ENCODE data around the gene CXADR.
"Not testable (repeated sequence)": the region's sequence is repeated elsewhere in the genome, so short reads cannot be mapped to it uniquely, and the experiment has no call there.

The CXADR gene

GRCh38 chr21:17512253-17513213 lies at the start of gene CXADR:
CXADR (plus strand) TSS chr21:17513043; CDS start chr21:17513130, 87 bp downstream.
- FAIRE-seq, result no peak
- DNase-seq (ENCODE audit: low spot score), result no peak

- FAIRE-seq, result peak; percentile 8
These were observed 46.7 kb upstream of the CXADR start for GRCh38 chr21:17466166-17466565.

GRCh38 chr21:17467392-17467791 lies 45.5 kb upstream of the CXADR start:
- DNase-seq (ENCODE audit: low spot score), result no peak
- no peak for FAIRE-seq

More at GRCh38 chr21:17466166-17466565, 46.7 kb upstream of the CXADR start:
- DNase-seq (ENCODE audit: low spot score), result no peak

GRCh38 chr21:17467829-17468228 lies 45.0 kb upstream of the CXADR start:
- no peak for FAIRE-seq

GRCh38 chr21:17468698-17469097 lies 44.1 kb upstream of the CXADR start:
- no peak for DNase-seq (ENCODE audit: low spot score)
- FAIRE-seq, result no peak

More at GRCh38 chr21:17467829-17468228, 45.0 kb upstream of the CXADR start:
- DNase-seq (ENCODE audit: low spot score), result no peak

- no peak for FAIRE-seq
These were observed 43.1 kb upstream of the CXADR start for GRCh38 chr21:17469727-17470126.

GRCh38 chr21:17472182-17472581 lies 40.7 kb upstream of the CXADR start:
- no peak for DNase-seq (ENCODE audit: low spot score)
- FAIRE-seq, result no peak

More at GRCh38 chr21:17469727-17470126, 43.1 kb upstream of the CXADR start:
- no peak for DNase-seq (ENCODE audit: low spot score)

GRCh38 chr21:17472592-17473271 lies 40.1 kb upstream of the CXADR start:
- FAIRE-seq, result no peak
- no peak for DNase-seq (ENCODE audit: low spot score)

- DNase-seq (ENCODE audit: low spot score) (no peak), FAIRE-seq (no peak)
These were observed 36.8 kb upstream of the CXADR start for GRCh38 chr21:17476006-17476405.

- FAIRE-seq; DNase-seq (ENCODE audit: low spot score): not testable (repeated sequence)
These were observed 34.7 kb upstream of the CXADR start for GRCh38 chr21:17478156-17478555.

GRCh38 chr21:17479606-17480005 lies 33.2 kb upstream of the CXADR start:
- no peak for DNase-seq (ENCODE audit: low spot score)
- FAIRE-seq, result no peak

GRCh38 chr21:17482928-17483327 lies 29.9 kb upstream of the CXADR start:
- FAIRE-seq, result no peak
- no peak for DNase-seq (ENCODE audit: low spot score)

- FAIRE-seq, result no peak
- no peak for DNase-seq (ENCODE audit: low spot score)
These were observed 24.2 kb upstream of the CXADR start for GRCh38 chr21:17488620-17489019.

GRCh38 chr21:17489565-17489964 lies 23.3 kb upstream of the CXADR start:
- FAIRE-seq, result peak; percentile 90
- DNase-seq (ENCODE audit: low spot score), result peak; percentile 11

GRCh38 chr21:17491716-17492414 lies 21.0 kb upstream of the CXADR start:
- peak; percentile 78 for DNase-seq (ENCODE audit: low spot score)
- peak; percentile 96 for FAIRE-seq

GRCh38 chr21:17492415-17493168 lies 20.3 kb upstream of the CXADR start:
- no peak for FAIRE-seq

GRCh38 chr21:17494051-17494450 lies 18.8 kb upstream of the CXADR start:
- no peak for DNase-seq (ENCODE audit: low spot score)
- FAIRE-seq, result no peak

More at GRCh38 chr21:17492415-17493168, 20.3 kb upstream of the CXADR start:
- DNase-seq (ENCODE audit: low spot score), result no peak

GRCh38 chr21:17495680-17496079 lies 17.2 kb upstream of the CXADR start:
- DNase-seq (ENCODE audit: low spot score), result no peak
- FAIRE-seq, result no peak

GRCh38 chr21:17497316-17497715 lies 15.5 kb upstream of the CXADR start:
- no peak for FAIRE-seq

GRCh38 chr21:17498586-17498985 lies 14.3 kb upstream of the CXADR start:
- DNase-seq (ENCODE audit: low spot score) (no peak), FAIRE-seq (no peak)

More at GRCh38 chr21:17497316-17497715, 15.5 kb upstream of the CXADR start:
- DNase-seq (ENCODE audit: low spot score), result no peak

Data from RCC 7860 (cell line).